Heart left ventricle (tissue), 16 donors: ENCODE measurements around the gene GRID2IP. TPM values are rescaled to one million over a fixed set of nuclear protein-coding genes. Genes with fewer than 3 reads are reported as not detected.
"Not testable (repeated sequence)": the region's sequence is repeated elsewhere in the genome, so short reads cannot be mapped to it uniquely, and the experiment has no call there.

ENCODE experiments used
- ATAC-seq, 4 donors: fragments of 200-7000 bp; cut with Tn5 transposase; one replicate each; pipeline ENCODE4 v1.9.1; 2020 to 2022; ENCODE audit warnings: moderate library complexity in 4 of 4, mild to moderate bottlenecking in 3 of 4, moderate number of reproducible peaks in 1 of 4
- DNase-seq, 5 donors: peaks; one replicate each; pipeline ENCODE4 v3.0.0-alpha.2; 2020
- H3K27ac ChIP-seq, 12 donors: fragments of 200-600 bp; sonication (generic) in 4 of 12; one replicate each; pipeline versions ENCODE4 v1.5.0 to v1.8.0; 2016 to 2022; ENCODE audit warnings: mild to moderate bottlenecking in 2 of 12
- H3K27me3 ChIP-seq, 9 donors: fragments of 200-600 bp; sonication (generic) in 2 of 9; one replicate each; pipeline versions ENCODE4 v1.5.1 to v1.8.0; 2016 to 2022; ENCODE audit warnings: mild to moderate bottlenecking in 3 of 9
- H3K36me3 ChIP-seq, 9 donors: fragments of 200-600 bp; sonication (generic) in 2 of 9; one replicate each; pipeline versions ENCODE4 v1.5.0 to v1.8.0; 2018 to 2022; ENCODE audit warnings: mild to moderate bottlenecking in 2 of 9
- H3K4me1 ChIP-seq, 12 donors: fragments of 200-600 bp; sonication (generic) in 4 of 12; one replicate each; pipeline versions ENCODE4 v1.5.0 to v1.8.0; 2016 to 2022; ENCODE audit warnings: mild to moderate bottlenecking in 3 of 12
- H3K4me3 ChIP-seq, 12 donors: fragments of 200-600 bp; sonication (generic) in 4 of 12; one replicate each; pipeline versions ENCODE4 v1.5.0 to v1.8.0; 2017 to 2022; ENCODE audit warnings: mild to moderate bottlenecking in 9 of 12, moderate library complexity in 4 of 12
- H3K9me3 ChIP-seq, 12 donors: fragments of 200-600 bp; sonication (generic) in 4 of 12; one replicate each; pipeline versions ENCODE4 v1.5.0 to v1.8.0; 2016 to 2022; ENCODE audit warnings: mild to moderate bottlenecking in 1 of 12
- POLR2A ChIP-seq, 2 donors: fragments of 450-650 bp; IDR thresholded peaks; one replicate each; pipeline ENCODE4 v1.6.1; 2017; ENCODE audit warnings: antibody characterized with exemption in 2 of 2, mild to moderate bottlenecking in 2 of 2, moderate library complexity in 2 of 2
- WGBS, 4 donors: extraction: QIAGEN DNeasy Blood & Tissue Kit in 2 of 4; methylation state at CpG; one replicate each; pipeline versions ENCODE4 v1.1.5 to v1.1.7; 2013 to 2018; 5-methylcytosine and 5-hydroxymethylcytosine counted together
- intact Hi-C, 10 donors: fragments of 100-400 bp; cut with DNase I; formaldehyde crosslinking; loops; one replicate each; pipeline versions ENCODE4 v1.11.1 to v1.14.2; 2022
- polyA plus RNA-seq, 2 donors: library from polyadenylated mRNA; stranded (reverse); fragments of 200-250 nt; gene quantifications; one replicate each; pipeline ENCODE4 v1.2.3, GENCODE V29; 2013
- total RNA-seq, 9 donors: library from RNA; depleted of rRNA in 2 of 9; stranded (reverse); fragments of >200 nt in 2 of 9; fragmentation: NEBNext Ultra II Directional in 3 of 9; extraction: Animal tissue kit (Norgen Biotek cat#: 25700) in 3 of 9; gene quantifications; one replicate each; pipeline versions ENCODE4 v1.1.0 to v1.2.4, GENCODE V29; 2016 to 2023
- TF ChIP-seq, protein P1 (sequence below), 12 donors: fragments of 200-600 bp; sonication (generic) in 4 of 12; IDR thresholded peaks; one replicate each; pipeline versions ENCODE4 v1.5.0 to v1.8.0; 2018 to 2022; ENCODE audit warnings: antibody characterized with exemption in 12 of 12, mild to moderate bottlenecking in 5 of 12
- donor health status: ischemic (EF 13 %, LVEDD 7.1; RV severe dilation, severe dysfunction).
- donor health status: healthy with polysubstance abuse.
- donor health status: DM: no; HTN: yes; CAD: no.
- donor health status: DM: no; HTN: no; CAD: no.
- donor health status: ischemic (EF 25% LVEDD 6.9; RV normal size, moderate dysfunction).
- donor health status: ischemic (EF 25% LVEDD 5.7; RV mildly dilated, moderate dysfunction).
- donor health status: healthy.
- donor health status: DM: yes; HTN: yes; CAD: no.
- donor health status: ischemic (EF 35%, LVEDD 5.7; RV mildly dilated, moderate dysfunction).
- donor health status: nonischemic (EF 11% LVEDD 7.7; RV severe dilation, severe dysfunction).
- donor health status: DM: yes; HTN: yes; CAD: no.
- donor health status: PGD.
- donor health status: ischemic (EF 29% LVEDD 5.4; RV normal size, mild dysfunction).
- donor health status: nonischemic (EF 23%, LVEDD 6.1; RV moderate dilation, normal function).

The GRID2IP gene
- total and polyA plus RNA-seq, 11 donors: 0.01 to 0.16 (median 0.08) TPM; not detected in 7

DNA sequence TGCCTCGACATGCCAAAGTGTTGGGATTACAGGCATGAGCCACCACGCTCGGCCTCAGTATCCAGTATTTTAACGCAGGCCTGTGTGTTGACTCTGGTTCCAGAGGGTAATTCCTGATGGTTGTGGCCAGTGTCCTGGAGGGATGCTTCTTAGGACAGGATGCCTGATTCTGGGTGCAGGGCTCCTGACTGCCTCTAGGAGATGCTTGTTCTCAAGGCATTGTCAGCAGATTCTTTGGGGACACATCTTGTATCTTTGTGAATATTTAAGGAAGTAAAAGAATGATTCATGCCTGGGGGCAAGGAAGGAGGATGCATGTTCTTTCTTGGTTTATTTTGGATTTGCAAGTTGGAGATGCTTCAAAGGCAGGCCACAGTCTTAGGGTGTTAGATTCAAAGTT, 28.2 kb upstream of the GRID2IP start:
- 89 to 94% (median 92%) methylated on average over 4 of the region's 4 CpGs for WGBS, 4 donors
- Histone ChIP-seq H3K36me3 (peaks cover 0 to 50% (median 39%) of the 10 kb centered on the region in 9 donors), H3K27ac (no peak overlapping the region), H3K4me1 (peaks cover 0 to 16% (median 5%) of the 10 kb centered on the region in 12 donors), H3K9me3 (no peaks in the 10 kb centered on the region), H3K27me3 (no peaks in the 10 kb centered on the region), H3K4me3 (no peak overlapping the region)
- intact Hi-C loops: loop anchor here in 3 of 10 donors (5.0 to 10.0 kb wide), 3 partner anchors 65 to 153 kb away; partner anchors contain the start of gene ZNF12 (in 1 of the 3)
- TF ChIP-seq POLR2A (IDR thresholded peaks at IDR 0.05): no peak
- TF ChIP-seq, protein P1, sequence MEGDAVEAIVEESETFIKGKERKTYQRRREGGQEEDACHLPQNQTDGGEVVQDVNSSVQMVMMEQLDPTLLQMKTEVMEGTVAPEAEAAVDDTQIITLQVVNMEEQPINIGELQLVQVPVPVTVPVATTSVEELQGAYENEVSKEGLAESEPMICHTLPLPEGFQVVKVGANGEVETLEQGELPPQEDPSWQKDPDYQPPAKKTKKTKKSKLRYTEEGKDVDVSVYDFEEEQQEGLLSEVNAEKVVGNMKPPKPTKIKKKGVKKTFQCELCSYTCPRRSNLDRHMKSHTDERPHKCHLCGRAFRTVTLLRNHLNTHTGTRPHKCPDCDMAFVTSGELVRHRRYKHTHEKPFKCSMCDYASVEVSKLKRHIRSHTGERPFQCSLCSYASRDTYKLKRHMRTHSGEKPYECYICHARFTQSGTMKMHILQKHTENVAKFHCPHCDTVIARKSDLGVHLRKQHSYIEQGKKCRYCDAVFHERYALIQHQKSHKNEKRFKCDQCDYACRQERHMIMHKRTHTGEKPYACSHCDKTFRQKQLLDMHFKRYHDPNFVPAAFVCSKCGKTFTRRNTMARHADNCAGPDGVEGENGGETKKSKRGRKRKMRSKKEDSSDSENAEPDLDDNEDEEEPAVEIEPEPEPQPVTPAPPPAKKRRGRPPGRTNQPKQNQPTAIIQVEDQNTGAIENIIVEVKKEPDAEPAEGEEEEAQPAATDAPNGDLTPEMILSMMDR (IDR thresholded peaks at IDR 0.05): peak in 1 of 12 donors; percentile 9
- ATAC-seq: no peak
- DNase-seq: no peak

DNA sequence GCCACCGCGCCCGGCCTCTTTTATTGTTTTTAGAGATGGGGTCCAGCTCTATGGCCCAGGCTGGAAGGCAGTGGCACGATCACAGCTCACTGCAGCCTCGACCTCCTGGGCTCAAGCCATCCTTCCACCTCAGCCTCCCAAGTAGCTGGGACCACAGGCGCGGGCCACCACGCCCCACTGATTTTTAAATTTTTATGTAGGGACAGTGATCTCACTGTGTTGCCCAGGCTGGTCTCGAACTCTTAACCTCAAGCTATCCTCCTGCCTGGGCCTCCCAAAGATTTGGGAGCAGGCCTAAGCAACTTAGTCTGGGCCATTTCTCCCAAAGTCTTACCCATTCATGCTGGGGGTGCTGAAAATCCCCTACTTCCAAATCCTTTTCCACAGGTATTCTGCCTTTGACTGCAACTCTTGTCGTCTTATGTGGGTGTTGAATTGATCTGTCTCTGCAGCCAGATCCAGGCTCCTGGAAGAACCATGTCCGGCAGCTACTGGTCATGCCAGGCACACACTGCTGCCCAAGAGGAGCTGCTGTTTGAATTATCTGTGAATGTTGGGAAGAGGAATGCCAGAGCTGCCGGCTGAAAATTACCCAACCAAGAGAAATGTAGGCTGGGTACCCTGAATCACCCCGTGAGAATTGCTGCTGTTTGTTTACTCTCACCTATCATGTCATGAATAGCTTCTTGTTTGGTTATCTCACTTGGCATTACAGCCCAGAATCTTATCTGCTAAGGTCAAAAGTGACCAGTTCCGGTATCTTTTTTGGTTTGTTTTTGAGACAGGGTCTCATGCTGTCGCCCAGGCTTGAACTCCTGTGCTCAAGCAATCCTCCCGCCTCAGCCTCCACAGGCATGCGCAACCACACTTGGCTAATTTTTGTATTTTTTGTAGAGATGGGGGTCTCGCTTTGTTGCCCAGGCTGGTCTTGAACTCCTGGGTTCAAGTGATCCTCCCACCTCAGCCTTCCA, 27.1 kb upstream of the GRID2IP start:
- DNase-seq (peak in 1 of 5 donors; percentile 41), ATAC-seq (no peak)
- TF ChIP-seq, protein P1 (IDR thresholded peaks at IDR 0.05): no peak
- no peak for TF ChIP-seq POLR2A (IDR thresholded peaks at IDR 0.05)
- Histone ChIP-seq H3K4me3 (peak overlapping the region in 11 of 12 donors; percentile 56 to 93 (median 72)), H3K27ac (peak overlapping the region in 10 of 12 donors; percentile 87 to 98 (median 94)), H3K36me3 (peaks cover 0 to 39% (median 31%) of the 10 kb centered on the region in 9 donors), H3K27me3 (no peaks in the 10 kb centered on the region), H3K4me1 (peaks cover 0 to 16% (median 5%) of the 10 kb centered on the region in 12 donors), H3K9me3 (no peaks in the 10 kb centered on the region)
- intact Hi-C loops: loop anchor here in 3 of 10 donors (5.0 to 10.0 kb wide), 3 partner anchors 64 to 154 kb away; partner anchors contain the start of gene ZNF12 (in 1 of the 3)
- WGBS, 4 donors: 81 to 86% (median 86%) methylated on average over 17 to 18 of the region's 18 CpGs

DNA sequence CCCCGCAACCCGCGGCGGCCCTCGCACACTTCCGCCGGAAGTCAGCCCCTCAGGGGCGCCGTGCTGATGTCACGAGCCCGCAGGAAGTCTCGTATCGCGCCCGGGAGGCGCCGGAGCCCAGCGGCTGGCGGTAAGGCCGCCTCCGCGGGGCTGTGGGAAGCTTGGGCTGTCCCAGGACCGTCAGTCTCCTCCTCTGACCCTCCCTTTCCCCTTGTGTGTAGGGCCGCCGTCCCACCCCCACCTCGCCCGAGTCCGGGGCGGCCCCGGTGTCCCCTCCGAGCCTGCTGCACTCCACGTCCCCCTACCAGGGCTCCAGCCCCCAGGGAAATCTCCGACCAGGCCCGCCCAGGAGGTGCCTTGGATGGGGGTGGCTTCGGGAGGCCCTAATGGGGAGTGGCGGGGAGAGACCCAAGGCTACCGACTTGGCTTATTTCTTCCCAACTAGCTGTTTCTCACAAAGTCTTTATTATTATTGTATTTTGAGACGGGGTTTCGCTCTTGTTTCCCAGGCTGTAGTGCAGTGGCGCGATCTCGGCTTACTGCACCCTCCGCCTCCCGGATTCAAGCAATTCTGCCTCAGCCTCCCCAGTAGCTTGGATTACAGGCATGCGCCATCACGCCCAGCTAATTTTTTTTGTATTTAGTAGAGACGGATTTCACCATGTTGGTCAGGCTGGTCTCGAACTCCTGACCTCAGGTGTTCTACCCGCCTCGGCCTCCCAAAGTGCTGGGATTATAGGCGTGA, 26.3 kb upstream of the GRID2IP start, which contains the start of gene ZDHHC4:
TSS of gene ZDHHC4 (plus strand) at position 86 of the 745 bp plus-strand sequence. CDS start 3,108 bp downstream, outside the sequence.
- Histone ChIP-seq H3K9me3 (no peaks in the 10 kb centered on the region), H3K27me3 (no peaks in the 10 kb centered on the region), H3K36me3 (peaks cover 0 to 31% (median 25%) of the 10 kb centered on the region in 9 donors), H3K27ac (peak within 1 kb of the TSS; percentile 87 to 98 (median 92)), H3K4me3 (peak within 1 kb of the TSS; percentile 5 to 93 (median 72)), H3K4me1 (peaks cover 0 to 16% (median 5%) of the 10 kb centered on the region in 12 donors)
- intact Hi-C loops: loop anchor here in 4 of 10 donors (1.0 to 10.0 kb wide), 4 partner anchors 12 to 155 kb away; partner anchors contain the start of gene ZNF12 (in 1 of the 4)
- TF ChIP-seq, protein P1 (IDR thresholded peaks at IDR 0.05): peak in 1 of 12 donors; percentile 18
- peak; percentile 61 to 88 for TF ChIP-seq POLR2A (IDR thresholded peaks at IDR 0.05)
- ATAC-seq (peak; percentile 97 to 99 (median 98)), DNase-seq (peak; percentile 91 to 96 (median 94))
- WGBS, 4 donors: 17 to 24% (median 20%) methylated on average over 42 to 51 of the region's 51 CpGs

DNA sequence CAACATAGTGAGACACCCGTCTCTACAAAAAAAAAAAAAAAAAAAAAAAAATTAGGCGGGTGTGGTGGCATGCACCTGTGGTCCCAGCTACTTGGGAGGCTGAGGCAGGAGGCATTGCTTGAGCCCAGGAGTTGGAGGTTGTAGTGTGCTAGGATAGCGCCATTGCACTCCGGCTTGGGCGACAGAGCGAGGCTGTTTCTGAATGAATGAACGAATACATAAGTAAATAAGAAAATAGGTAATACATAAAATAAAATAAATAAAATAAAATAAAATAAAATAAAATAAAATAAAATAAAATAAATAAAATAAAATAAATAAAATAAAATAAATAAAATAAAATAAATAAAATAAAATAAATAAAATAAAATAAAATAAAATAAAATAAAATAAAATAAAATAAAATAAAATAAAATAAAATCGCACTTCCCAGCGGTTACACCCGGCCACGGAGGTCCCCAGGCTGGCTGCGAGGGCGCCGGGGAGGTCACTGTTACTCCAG, 25.7 kb upstream of the GRID2IP start:
- Histone ChIP-seq H3K4me3 (peak overlapping the region; percentile 5 to 93 (median 72)), H3K36me3 (peaks cover 0 to 25% (median 18%) of the 10 kb centered on the region in 9 donors), H3K4me1 (peaks cover 0 to 16% (median 5%) of the 10 kb centered on the region in 12 donors), H3K27ac (peak overlapping the region; percentile 87 to 98 (median 92))
- ATAC-seq, H3K9me3 ChIP-seq, H3K27me3 ChIP-seq: not testable (repeated sequence)
- intact Hi-C loops: loop anchor here in 4 of 10 donors (1.0 to 10.0 kb wide), 4 partner anchors 12 to 155 kb away; partner anchors contain the start of gene ZNF12 (in 1 of the 4)
- 13 to 22% (median 17%) methylated on average over 14 of the region's 14 CpGs for WGBS, 4 donors
- peak in 1 of 5 donors; percentile 33 for DNase-seq
